ENCODE results near the gene LURAP1L. TPM values are rescaled to one million over a fixed set of nuclear protein-coding genes. Genes with fewer than 3 reads are reported as not detected.
A peak's percentile ranks its signal among the peaks of the same experiment; 100 is the strongest.

LURAP1L gene
- total RNA-seq, 2 donors from 2014 or later, result 19.3 to 42.5 TPM

DNA sequence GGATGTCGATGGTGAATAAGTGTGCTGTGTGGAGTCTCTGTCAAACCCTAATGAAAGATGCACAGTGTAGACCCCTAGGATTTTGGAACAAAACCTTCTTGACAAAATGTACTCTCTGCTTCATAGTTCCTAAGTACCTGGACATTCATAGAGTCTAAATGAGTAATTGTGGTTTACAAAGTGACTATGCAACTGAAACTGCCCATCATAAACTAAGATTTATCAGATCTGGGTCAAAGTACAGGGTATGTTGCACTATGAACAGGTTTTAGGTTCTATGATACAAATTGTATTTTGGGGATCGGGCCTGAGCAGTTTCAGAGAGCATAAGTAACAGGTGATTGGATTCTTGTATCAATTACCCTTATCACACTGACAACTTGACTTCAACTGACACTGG, 79.4 kb downstream of the LURAP1L start:
- Histone ChIP-seq H3K27ac (peak overlapping the region; percentile 49), H3K9me3 (no peaks in the 10 kb centered on the region), H3K9ac (ENCODE audit: low read depth in 2 of 2, low read length in 2 of 2) (no peak overlapping the region), H3K4me1 (no peaks in the 10 kb centered on the region), H3K36me3 (no peaks in the 10 kb centered on the region), H3K4me3 (no peak overlapping the region), H3K27me3 (no peaks in the 10 kb centered on the region)
- DNase-seq, result no peak
- TF ChIP-seq, protein P1, sequence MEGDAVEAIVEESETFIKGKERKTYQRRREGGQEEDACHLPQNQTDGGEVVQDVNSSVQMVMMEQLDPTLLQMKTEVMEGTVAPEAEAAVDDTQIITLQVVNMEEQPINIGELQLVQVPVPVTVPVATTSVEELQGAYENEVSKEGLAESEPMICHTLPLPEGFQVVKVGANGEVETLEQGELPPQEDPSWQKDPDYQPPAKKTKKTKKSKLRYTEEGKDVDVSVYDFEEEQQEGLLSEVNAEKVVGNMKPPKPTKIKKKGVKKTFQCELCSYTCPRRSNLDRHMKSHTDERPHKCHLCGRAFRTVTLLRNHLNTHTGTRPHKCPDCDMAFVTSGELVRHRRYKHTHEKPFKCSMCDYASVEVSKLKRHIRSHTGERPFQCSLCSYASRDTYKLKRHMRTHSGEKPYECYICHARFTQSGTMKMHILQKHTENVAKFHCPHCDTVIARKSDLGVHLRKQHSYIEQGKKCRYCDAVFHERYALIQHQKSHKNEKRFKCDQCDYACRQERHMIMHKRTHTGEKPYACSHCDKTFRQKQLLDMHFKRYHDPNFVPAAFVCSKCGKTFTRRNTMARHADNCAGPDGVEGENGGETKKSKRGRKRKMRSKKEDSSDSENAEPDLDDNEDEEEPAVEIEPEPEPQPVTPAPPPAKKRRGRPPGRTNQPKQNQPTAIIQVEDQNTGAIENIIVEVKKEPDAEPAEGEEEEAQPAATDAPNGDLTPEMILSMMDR (IDR thresholded peaks at IDR 0.05), result no peak
- intact Hi-C loops (cut with DNase I), result no loop called here

DNA sequence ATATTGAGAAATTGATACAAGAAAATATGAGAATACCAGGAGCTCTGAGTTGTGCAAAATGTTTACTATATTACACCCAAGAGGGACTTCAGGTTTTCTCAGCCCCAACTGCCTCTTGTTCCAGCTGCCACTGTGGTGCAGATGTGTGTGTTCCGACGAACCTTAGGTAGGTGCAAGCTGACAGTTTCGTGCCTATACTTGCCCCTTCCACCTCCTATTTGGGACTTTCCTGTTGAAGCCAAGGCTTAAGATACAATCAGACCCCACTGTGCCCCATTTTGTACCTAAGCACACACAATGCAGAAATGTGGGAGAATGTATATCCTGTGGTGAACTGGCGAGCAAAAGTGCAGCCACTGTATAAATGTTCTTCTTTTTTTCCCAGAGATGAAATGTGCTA, 80.2 kb downstream of the LURAP1L start:
- intact Hi-C loops (cut with DNase I), result no loop called here
- Histone ChIP-seq H3K9ac (ENCODE audit: low read depth in 2 of 2, low read length in 2 of 2) (no peak overlapping the region), H3K4me1 (no peaks in the 10 kb centered on the region), H3K4me3 (no peak overlapping the region), H3K9me3 (no peaks in the 10 kb centered on the region), H3K27ac (no peak overlapping the region), H3K27me3 (no peaks in the 10 kb centered on the region), H3K36me3 (no peaks in the 10 kb centered on the region)
- TF ChIP-seq, protein P1 (IDR thresholded peaks at IDR 0.05), result no peak
- no peak for DNase-seq

DNA sequence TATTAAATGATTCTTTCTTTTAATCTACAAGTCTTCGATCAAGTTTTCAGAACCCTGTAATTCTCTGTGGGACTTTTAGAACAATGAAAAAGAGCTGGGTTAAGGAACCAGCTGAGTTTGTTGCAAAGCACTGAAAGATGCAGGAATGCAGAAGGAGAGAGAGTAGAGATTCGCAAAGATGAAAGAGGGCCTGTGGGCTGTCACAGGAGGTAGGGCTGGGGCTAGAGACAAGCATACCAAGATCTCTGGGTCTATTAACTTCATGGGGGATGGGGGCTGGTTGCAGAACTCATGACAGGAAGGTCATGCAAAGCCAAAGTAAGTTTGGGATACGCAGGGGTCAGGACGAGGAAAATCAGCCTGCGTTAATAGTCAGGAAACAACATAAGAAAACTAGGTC, 81.8 kb downstream of the LURAP1L start:
- no peak overlapping the region for H3K9ac ChIP-seq (ENCODE audit: low read depth in 2 of 2, low read length in 2 of 2)
- TF ChIP-seq, protein P1 (IDR thresholded peaks at IDR 0.05), result no peak
- no peaks in the 10 kb centered on the region for H3K4me1 ChIP-seq
- H3K27ac ChIP-seq, result no peak overlapping the region
- no peaks in the 10 kb centered on the region for H3K9me3 ChIP-seq
- H3K4me3 ChIP-seq, result no peak overlapping the region
- H3K36me3 ChIP-seq, result no peaks in the 10 kb centered on the region
- intact Hi-C loops (cut with DNase I), result no loop called here
- no peaks in the 10 kb centered on the region for H3K27me3 ChIP-seq
- DNase-seq, result no peak

DNA sequence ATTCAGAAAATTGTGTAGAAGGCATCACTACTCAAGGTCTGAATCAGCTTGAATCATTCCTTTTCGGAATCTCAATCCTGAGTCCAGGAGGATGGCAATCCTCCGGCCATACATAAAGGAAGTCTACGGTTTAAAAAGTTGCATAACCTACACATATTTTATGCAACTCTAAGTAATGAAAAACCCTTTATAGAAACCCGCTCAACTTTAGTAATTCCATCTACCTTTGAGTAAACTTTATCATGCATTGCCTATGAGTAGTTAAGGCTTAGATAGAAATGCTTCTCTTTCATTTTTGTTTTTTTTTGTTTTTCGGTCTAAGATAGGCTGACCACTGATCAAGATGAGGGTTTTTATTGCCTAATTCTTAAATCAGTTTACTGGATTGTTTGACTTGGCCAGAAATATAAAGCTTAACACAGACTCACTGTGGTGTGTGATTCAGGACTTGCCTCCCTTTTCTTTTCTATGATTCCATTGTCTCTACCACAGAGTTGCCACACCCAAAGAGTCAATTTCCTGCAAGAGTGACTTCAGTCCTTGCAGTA, 85.0 kb downstream of the LURAP1L start:
- Histone ChIP-seq H3K36me3 (no peaks in the 10 kb centered on the region), H3K27me3 (no peaks in the 10 kb centered on the region), H3K9me3 (no peaks in the 10 kb centered on the region), H3K4me3 (no peak overlapping the region), H3K9ac (ENCODE audit: low read depth in 2 of 2, low read length in 2 of 2) (peak overlapping the region in 1 of 2 donors; percentile 6), H3K27ac (peak overlapping the region; percentile 64), H3K4me1 (no peaks in the 10 kb centered on the region)
- DNase-seq, result peak; percentile 60
- TF ChIP-seq, protein P1 (IDR thresholded peaks at IDR 0.05), result no peak
- intact Hi-C loops (cut with DNase I), result no loop called here

DNA sequence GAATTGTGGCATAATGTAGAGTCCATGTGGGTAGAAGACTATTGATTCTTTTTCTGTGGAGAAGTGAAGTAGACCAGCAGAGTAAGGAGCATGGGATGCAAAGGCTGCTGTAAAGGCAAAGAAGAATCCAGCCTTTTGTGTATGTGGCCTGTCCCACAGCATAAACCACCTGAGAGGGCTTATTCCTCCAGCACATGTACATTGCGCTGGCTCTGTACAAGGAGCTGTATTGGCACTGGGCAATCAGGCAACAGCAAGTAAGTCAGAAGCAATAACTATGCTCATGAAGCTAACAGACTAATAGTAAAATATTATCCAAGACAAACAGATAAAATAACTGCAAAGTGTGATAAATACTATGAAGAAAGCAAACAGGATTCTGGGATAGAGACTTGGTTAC, 86.2 kb downstream of the LURAP1L start:
- TF ChIP-seq, protein P1 (IDR thresholded peaks at IDR 0.05), result no peak
- no peaks in the 10 kb centered on the region for H3K36me3 ChIP-seq
- H3K4me3 ChIP-seq, result no peak overlapping the region
- intact Hi-C loops (cut with DNase I), result no loop called here
- peak overlapping the region in 1 of 2 donors; percentile 8 for H3K9ac ChIP-seq (ENCODE audit: low read depth in 2 of 2, low read length in 2 of 2)
- H3K27ac ChIP-seq, result peak overlapping the region; percentile 59
- no peaks in the 10 kb centered on the region for H3K27me3 ChIP-seq
- H3K9me3 ChIP-seq, result no peaks in the 10 kb centered on the region
- H3K4me1 ChIP-seq, result no peaks in the 10 kb centered on the region
- DNase-seq, result no peak

Data from colonic mucosa (tissue), 4 donors.